ENCODE data around the gene ING1.

The ING1 gene

GRCh38 chr13:110772091-110772984, 58.8 kb downstream of the ING1 start:
- DNase-seq (ENCODE audit: low read depth): no peak

Measured in HS-27A (cell line).